ENCODE results near the gene FGD2.
A peak's percentile ranks its signal among the peaks of the same experiment; 100 is the strongest.

FGD2 gene

DNA sequence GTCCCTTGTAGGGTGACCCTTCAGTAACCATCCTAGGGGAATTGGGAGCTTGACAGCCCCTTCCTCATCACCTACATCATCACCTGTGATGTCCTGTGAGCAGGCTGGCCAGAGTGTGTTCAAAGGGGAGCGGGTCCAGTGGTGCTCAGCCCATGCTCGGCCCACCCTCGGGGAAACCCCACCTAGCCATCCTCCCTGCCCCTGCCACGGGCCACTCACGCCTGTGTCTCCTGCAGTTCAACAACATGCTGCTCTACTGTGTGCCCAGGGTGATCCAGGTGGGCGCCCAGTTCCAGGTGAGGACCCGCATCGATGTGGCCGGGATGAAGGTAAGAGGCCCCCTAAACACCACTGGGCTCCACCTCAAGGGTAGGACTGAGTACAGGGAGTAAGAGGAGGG lies 10.1 kb downstream of the FGD2 start:
- ChIA-PET CTCF (no interaction called here), POLR2A (ENCODE audit: low non-redundant PET) (no interaction called here)
- no peak for DNase-seq (ENCODE audit: low spot score)
- H3K27ac ChIP-seq: no peak overlapping the region
- TF ChIP-seq, protein P1, sequence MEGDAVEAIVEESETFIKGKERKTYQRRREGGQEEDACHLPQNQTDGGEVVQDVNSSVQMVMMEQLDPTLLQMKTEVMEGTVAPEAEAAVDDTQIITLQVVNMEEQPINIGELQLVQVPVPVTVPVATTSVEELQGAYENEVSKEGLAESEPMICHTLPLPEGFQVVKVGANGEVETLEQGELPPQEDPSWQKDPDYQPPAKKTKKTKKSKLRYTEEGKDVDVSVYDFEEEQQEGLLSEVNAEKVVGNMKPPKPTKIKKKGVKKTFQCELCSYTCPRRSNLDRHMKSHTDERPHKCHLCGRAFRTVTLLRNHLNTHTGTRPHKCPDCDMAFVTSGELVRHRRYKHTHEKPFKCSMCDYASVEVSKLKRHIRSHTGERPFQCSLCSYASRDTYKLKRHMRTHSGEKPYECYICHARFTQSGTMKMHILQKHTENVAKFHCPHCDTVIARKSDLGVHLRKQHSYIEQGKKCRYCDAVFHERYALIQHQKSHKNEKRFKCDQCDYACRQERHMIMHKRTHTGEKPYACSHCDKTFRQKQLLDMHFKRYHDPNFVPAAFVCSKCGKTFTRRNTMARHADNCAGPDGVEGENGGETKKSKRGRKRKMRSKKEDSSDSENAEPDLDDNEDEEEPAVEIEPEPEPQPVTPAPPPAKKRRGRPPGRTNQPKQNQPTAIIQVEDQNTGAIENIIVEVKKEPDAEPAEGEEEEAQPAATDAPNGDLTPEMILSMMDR (conservative IDR thresholded peaks at IDR 0.05; ENCODE audit: low read depth): no peak

DNA sequence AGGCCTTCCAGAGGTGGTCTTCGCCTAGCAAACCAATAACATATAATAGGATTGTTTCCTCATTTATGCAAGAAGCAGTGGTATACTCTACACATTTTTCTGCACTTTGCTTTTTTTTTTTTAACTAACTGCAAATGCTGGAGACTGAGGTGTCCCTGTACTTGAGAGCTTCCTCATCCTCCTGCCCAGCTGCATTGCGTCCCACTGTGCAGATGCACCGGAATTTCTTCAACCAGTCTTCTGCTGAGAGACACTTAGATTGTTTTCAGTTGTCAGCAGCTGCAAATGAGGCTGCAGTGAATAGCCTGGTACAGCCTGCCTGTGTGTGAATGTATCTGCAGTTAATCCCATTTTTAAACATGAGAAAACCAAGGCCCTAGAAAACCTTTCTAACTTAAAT lies 11.5 kb downstream of the FGD2 start:
- TF ChIP-seq, protein P1 (conservative IDR thresholded peaks at IDR 0.05; ENCODE audit: low read depth): no peak
- POLR2A ChIA-PET (ENCODE audit: low non-redundant PET): no interaction called here
- CTCF ChIA-PET: interaction anchor here (0.6 to 4.2 kb wide), 7 partner anchors 34 to 251 kb away, joined by 3 to 70 read pairs (median 7); partner anchors contain the start of gene PPIL1
- no peak for DNase-seq (ENCODE audit: low spot score)
- no peak overlapping the region for H3K27ac ChIP-seq

DNA sequence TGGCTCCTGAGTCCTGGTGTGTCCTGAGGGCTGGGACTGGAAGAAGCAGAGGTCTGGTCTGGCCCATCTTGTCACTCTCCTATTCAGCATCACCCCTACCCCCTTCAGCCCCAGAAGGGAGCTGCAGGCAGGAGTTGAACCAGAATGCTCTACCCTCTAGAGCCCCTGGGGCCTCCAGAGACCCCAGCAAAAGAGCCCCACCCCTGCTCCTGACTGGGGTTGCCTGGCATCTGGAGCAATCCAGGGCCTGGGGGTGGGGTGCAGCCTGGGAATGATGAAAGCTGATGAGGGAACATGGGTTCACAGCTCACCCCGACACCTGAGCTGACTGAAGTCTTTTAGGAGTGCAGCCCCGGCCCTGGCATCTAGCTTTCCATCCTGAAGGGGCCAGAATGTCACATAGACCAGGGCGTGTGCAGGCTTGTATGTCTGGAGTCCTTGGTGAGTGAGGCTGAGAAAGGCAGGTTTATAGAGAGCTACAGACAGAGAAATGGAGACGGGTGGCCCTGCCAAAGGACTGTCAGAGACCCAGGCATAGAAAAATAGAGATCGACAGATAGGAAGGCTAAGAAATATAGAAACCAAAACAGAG lies 12.2 kb downstream of the FGD2 start:
- H3K27ac ChIP-seq: peak overlapping the region; percentile 79
- ChIA-PET POLR2A (ENCODE audit: low non-redundant PET) (no interaction called here), CTCF (interaction anchor here (0.6 to 4.2 kb wide), 41 partner anchors 11 to 253 kb away, joined by 3 to 70 read pairs (median 4); partner anchors contain the start of genes C6orf89, MTCH1, PIM1 and PPIL1)
- TF ChIP-seq, protein P1 (conservative IDR thresholded peaks at IDR 0.05; ENCODE audit: low read depth): no peak
- DNase-seq (ENCODE audit: low spot score): no peak

DNA sequence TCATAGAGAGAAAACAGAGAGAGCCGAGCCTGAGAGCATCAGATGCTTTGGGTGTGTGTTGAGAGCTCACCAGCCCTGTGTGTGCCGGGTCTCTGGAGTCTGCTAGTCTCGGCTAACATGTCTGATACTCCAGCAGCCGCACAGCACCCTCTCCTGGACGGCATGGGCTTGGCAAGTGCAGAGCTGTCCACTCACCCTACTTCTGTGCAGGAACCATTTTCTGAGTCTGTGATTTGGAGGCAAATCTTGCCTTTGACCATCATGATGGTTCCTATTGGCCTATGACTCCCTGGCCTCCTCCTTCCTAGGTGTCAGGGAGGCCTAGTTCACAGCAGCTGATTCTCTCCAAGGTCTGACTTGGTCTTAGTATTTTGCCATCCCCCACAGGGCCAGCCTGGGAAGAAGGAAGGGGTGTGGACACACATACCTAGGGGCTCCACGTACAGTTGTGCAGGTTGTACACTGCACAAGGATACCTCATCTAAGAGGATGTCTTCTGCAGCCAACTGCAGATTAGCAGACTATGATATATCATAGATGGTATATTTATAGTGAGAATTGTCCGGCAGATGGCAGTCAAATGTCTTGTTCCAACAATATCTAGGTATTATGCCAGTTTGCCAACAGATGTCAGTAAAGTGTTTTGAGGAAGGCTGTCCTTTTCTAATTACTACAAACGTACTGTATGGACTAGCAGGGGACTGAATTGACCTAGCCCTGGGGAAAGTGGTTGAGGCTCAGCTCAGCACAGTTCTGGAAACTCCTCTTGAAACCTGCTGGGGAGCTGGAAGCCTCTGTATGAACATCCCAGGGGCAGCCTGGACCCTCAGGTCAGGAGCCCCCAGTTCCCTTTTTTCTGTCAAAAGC lies 13.0 kb downstream of the FGD2 start:
- CTCF ChIA-PET: interaction anchor here (0.5 to 4.2 kb wide), 54 partner anchors 8 to 488 kb away, joined by 3 to 70 read pairs (median 4); partner anchors contain the start of genes C6orf89, MTCH1, PIM1 and PPIL1
- TF ChIP-seq, protein P1 (conservative IDR thresholded peaks at IDR 0.05; ENCODE audit: low read depth): peak; percentile 90
- H3K27ac ChIP-seq: peak overlapping the region; percentile 79
- peak; percentile 78 for DNase-seq (ENCODE audit: low spot score)
- POLR2A ChIA-PET (ENCODE audit: low non-redundant PET): no interaction called here

- ChIA-PET POLR2A (ENCODE audit: low non-redundant PET) (no interaction called here), CTCF (interaction anchor here (0.5 to 4.2 kb wide), 19 partner anchors 8 to 207 kb away, joined by 3 to 70 read pairs (median 4); partner anchors contain the start of genes C6orf89 and PIM1)
- H3K27ac ChIP-seq: peak overlapping the region; percentile 79
- peak; percentile 64 for DNase-seq (ENCODE audit: low spot score)
- TF ChIP-seq, protein P1 (conservative IDR thresholded peaks at IDR 0.05; ENCODE audit: low read depth): no peak
Measured at GRCh38 chr6:37019065-37019450, 13.6 kb downstream of the FGD2 start.

DNA sequence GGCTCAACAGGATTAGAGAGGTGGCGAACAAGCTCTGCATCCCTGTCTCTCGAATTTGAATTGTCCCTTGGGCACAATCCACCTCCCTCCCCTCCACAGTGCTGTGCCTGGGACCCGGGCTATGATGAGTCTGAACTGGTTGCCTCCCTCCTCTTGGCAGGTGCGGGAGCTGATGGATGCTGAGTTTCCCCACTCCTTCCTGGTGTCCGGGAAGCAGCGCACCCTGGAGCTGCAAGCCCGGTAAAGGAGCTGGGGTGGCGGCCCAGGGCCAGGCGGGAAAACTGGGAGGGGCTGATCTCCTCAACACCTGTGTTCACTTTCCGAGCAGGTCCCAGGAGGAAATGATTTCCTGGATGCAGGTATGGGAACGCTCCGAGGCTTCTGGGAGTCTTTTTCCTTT lies 14.9 kb downstream of the FGD2 start:
- POLR2A ChIA-PET (ENCODE audit: low non-redundant PET): interaction anchor here (0.5 kb wide), 1 partner anchor 241 kb away, joined by 3 read pairs; no protein-coding TSS in a partner anchor
- DNase-seq (ENCODE audit: low spot score): no peak
- peak overlapping the region; percentile 43 for H3K27ac ChIP-seq
- TF ChIP-seq, protein P1 (conservative IDR thresholded peaks at IDR 0.05; ENCODE audit: low read depth): no peak
- CTCF ChIA-PET: interaction anchor here (0.7 to 4.2 kb wide), 6 partner anchors 8 to 260 kb away, joined by 3 to 70 read pairs (median 3); no protein-coding TSS in a partner anchor
